ENCODE data around the gene PRKD1.
A peak's percentile ranks its signal among the peaks of the same experiment; 100 is the strongest.
"Not testable (repeated sequence)": the region's sequence is repeated elsewhere in the genome, so short reads cannot be mapped to it uniquely, and the experiment has no call there.

The PRKD1 gene

DNA sequence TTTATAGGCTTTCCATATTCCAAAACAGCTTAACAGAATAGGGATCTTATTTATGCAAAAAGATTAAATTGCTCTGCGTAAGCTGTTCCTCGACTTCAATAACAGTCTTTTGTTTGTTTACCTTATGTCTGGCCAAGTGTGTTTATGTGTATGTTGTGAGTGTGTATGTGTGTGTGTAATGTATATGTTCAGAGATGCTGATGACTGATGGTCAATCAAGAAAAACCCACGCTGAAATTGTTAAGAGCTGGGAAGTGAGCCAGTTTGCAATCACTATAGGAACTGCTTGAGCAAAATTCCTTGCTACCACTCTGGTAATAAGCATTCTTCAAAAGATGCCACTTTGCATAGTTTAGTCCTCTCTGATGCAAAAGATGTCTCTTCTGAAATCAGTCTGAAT is 59.6 kb downstream of the PRKD1 start:
- Histone ChIP-seq H3K36me3 (no peaks in the 10 kb centered on the region), H3K9me3 (no peaks in the 10 kb centered on the region), H3K27ac (no peak overlapping the region), H4K20me1 (no peaks in the 10 kb centered on the region), H3K4me2 (no peak overlapping the region), H3K9ac (no peak overlapping the region), H3K4me1 (no peaks in the 10 kb centered on the region), H3K4me3 (no peak overlapping the region), H3K27me3 (no peaks in the 10 kb centered on the region)
- no peak for TF ChIP-seq Cebpa-rat (IDR thresholded peaks at IDR 0.05)

GRCh38 chr14:29865299-29865698 is 62.3 kb downstream of the PRKD1 start:
- no peak overlapping the region for H3K27ac ChIP-seq
- TF ChIP-seq Cebpa-rat (IDR thresholded peaks at IDR 0.05) = no peak
- H3K4me3 ChIP-seq = no peak overlapping the region
- H4K20me1 ChIP-seq = no peaks in the 10 kb centered on the region
- no peaks in the 10 kb centered on the region for H3K27me3 ChIP-seq
- H3K9ac ChIP-seq = no peak overlapping the region
- no peaks in the 10 kb centered on the region for H3K9me3 ChIP-seq
- no peak overlapping the region for H3K4me2 ChIP-seq
- H3K36me3 ChIP-seq = no peaks in the 10 kb centered on the region
- H3K4me1 ChIP-seq = peaks cover 9% of the 10 kb centered on the region; the same call in 1 of the 2 replicates

DNA sequence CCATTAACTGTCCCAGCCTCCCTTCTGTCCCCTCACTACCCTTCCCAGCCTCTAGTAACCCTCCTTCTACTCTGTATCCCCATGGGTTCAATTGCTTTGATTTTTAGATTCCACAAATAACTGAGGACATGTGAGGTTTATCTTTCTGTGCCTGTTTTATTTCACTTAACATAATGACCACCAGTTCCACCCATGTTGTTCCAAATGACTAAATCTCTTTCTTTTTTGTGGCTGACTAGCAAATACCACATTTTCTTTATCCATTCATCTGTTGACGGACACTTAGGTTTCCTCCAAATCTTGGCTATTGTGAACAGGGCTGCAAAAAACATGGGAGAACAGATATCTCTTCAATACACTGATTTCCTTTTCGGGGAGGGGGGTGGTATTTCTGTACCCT is 65.7 kb downstream of the PRKD1 start:
- Histone ChIP-seq H3K27me3 (no peaks in the 10 kb centered on the region), H3K4me2 (peak overlapping the region; percentile 9; the same call in 1 of the 2 replicates), H3K4me1 (peaks cover 21% of the 10 kb centered on the region), H3K4me3 (no peak overlapping the region), H3K9ac (no peak overlapping the region), H3K27ac (no peak overlapping the region), H3K36me3 (no peaks in the 10 kb centered on the region), H3K9me3 (no peaks in the 10 kb centered on the region), H4K20me1 (no peaks in the 10 kb centered on the region)
- no peak for TF ChIP-seq Cebpa-rat (IDR thresholded peaks at IDR 0.05)

- H3K4me3 ChIP-seq = no peak overlapping the region
- TF ChIP-seq Cebpa-rat (IDR thresholded peaks at IDR 0.05) = no peak
Measured at GRCh38 chr14:29858299-29858698, 69.3 kb downstream of the PRKD1 start.

GRCh38 chr14:29857551-29857950 is 70.1 kb downstream of the PRKD1 start:
- H3K27me3 ChIP-seq = no peaks in the 10 kb centered on the region
- H3K4me1 ChIP-seq = peaks cover 21% of the 10 kb centered on the region
- no peak overlapping the region for H3K27ac ChIP-seq
- H3K4me2 ChIP-seq = peak overlapping the region; percentile 27
- H3K9ac ChIP-seq = no peak overlapping the region
- H3K4me3 ChIP-seq = no peak overlapping the region
- no peak for TF ChIP-seq Cebpa-rat (IDR thresholded peaks at IDR 0.05)
- H3K9me3 ChIP-seq = peaks cover 22% of the 10 kb centered on the region
- no peaks in the 10 kb centered on the region for H4K20me1 ChIP-seq
- H3K36me3 ChIP-seq = no peaks in the 10 kb centered on the region

More at GRCh38 chr14:29858299-29858698, 69.3 kb downstream of the PRKD1 start:
- Histone ChIP-seq H3K4me2 (peak overlapping the region; percentile 27; the same call in 1 of the 2 replicates), H4K20me1 (no peaks in the 10 kb centered on the region), H3K27me3 (no peaks in the 10 kb centered on the region), H3K9ac (no peak overlapping the region), H3K9me3 (peaks cover 22% of the 10 kb centered on the region), H3K4me1 (peaks cover 21% of the 10 kb centered on the region), H3K36me3 (no peaks in the 10 kb centered on the region), H3K27ac (no peak overlapping the region)

DNA sequence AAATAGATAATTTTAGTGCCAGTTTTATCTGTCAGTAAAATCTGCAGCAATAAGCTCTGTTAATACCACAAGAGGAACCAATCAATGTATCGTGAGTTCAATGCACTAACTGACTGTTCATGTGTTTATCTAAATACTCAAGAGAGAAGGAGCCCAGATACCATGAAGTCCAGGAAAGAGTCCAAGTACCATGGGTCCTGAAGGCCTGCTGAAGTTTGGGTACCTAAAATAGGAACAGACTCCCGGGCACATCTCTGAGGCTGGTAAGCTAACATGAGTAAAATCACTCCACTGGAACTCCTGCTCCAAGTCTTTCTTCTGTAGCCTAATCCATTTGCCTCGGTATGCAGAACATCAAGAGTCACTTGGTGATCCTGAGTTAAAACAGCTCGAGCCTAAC is 71.1 kb downstream of the PRKD1 start:
- Histone ChIP-seq H3K36me3 (no peaks in the 10 kb centered on the region), H3K4me3 (no peak overlapping the region), H3K4me1 (peaks cover 13% of the 10 kb centered on the region), H3K9me3 (peaks cover 22% of the 10 kb centered on the region), H3K9ac (no peak overlapping the region), H3K27ac (no peak overlapping the region), H3K4me2 (no peak overlapping the region), H3K27me3 (no peaks in the 10 kb centered on the region), H4K20me1 (no peaks in the 10 kb centered on the region)
- no peak for TF ChIP-seq Cebpa-rat (IDR thresholded peaks at IDR 0.05)

GRCh38 chr14:29853691-29854090 is 74.0 kb downstream of the PRKD1 start:
- H3K36me3 ChIP-seq, H3K4me3 ChIP-seq, H3K4me2 ChIP-seq, H3K27me3 ChIP-seq, H3K9ac ChIP-seq, H3K27ac ChIP-seq, H4K20me1 ChIP-seq: not testable (repeated sequence)
- peaks cover 11% of the 10 kb centered on the region for H3K4me1 ChIP-seq
- peaks cover 22% of the 10 kb centered on the region for H3K9me3 ChIP-seq

GRCh38 chr14:29853272-29853671 is 74.4 kb downstream of the PRKD1 start:
- Histone ChIP-seq H3K36me3 (no peaks in the 10 kb centered on the region), H3K4me1 (peaks cover 7% of the 10 kb centered on the region), H3K9me3 (peaks cover 22% of the 10 kb centered on the region), H3K4me2 (no peak overlapping the region), H3K27me3 (no peaks in the 10 kb centered on the region), H3K27ac (no peak overlapping the region), H3K9ac (no peak overlapping the region), H3K4me3 (no peak overlapping the region), H4K20me1 (no peaks in the 10 kb centered on the region)
- TF ChIP-seq Cebpa-rat (IDR thresholded peaks at IDR 0.05) = no peak

GRCh38 chr14:29851397-29851796 is 76.2 kb downstream of the PRKD1 start:
- Histone ChIP-seq H4K20me1 (no peaks in the 10 kb centered on the region), H3K9ac (no peak overlapping the region), H3K4me3 (no peak overlapping the region), H3K9me3 (peaks cover 22% of the 10 kb centered on the region), H3K36me3 (no peaks in the 10 kb centered on the region), H3K4me1 (no peaks in the 10 kb centered on the region), H3K27me3 (no peaks in the 10 kb centered on the region), H3K4me2 (no peak overlapping the region), H3K27ac (no peak overlapping the region)
- TF ChIP-seq Cebpa-rat (IDR thresholded peaks at IDR 0.05) = no peak

DNA sequence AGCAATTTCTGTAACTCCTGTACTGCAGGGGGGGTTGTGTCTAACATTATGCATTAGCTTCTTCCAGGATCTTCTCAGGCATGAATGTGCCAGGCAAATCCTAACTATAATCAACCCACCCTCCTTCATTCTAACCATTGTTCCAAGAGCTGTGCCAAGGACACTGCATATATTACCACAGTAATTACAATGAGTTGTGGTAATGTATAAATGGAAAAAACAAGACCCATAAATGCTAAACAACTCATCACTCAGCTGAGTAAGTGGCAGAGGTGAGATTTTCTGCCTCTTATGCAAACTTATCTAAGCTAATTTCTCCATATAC is 80.6 kb downstream of the PRKD1 start:
- Histone ChIP-seq H3K27ac (no peak overlapping the region), H3K9me3 (no peaks in the 10 kb centered on the region), H3K4me3 (no peak overlapping the region), H3K36me3 (no peaks in the 10 kb centered on the region), H3K27me3 (no peaks in the 10 kb centered on the region), H3K9ac (no peak overlapping the region), H3K4me2 (no peak overlapping the region), H3K4me1 (no peaks in the 10 kb centered on the region), H4K20me1 (no peaks in the 10 kb centered on the region)
- TF ChIP-seq Cebpa-rat (IDR thresholded peaks at IDR 0.05) = no peak

- Histone ChIP-seq H3K4me2 (no peak overlapping the region), H3K4me3 (no peak overlapping the region), H4K20me1 (no peaks in the 10 kb centered on the region), H3K9me3 (peaks cover 1% of the 10 kb centered on the region), H3K4me1 (no peaks in the 10 kb centered on the region), H3K9ac (no peak overlapping the region), H3K36me3 (no peaks in the 10 kb centered on the region), H3K27ac (no peak overlapping the region), H3K27me3 (no peaks in the 10 kb centered on the region)
- no peak for TF ChIP-seq Cebpa-rat (IDR thresholded peaks at IDR 0.05)
Measured at GRCh38 chr14:29846339-29847055, 81.2 kb downstream of the PRKD1 start.

Measured in BLaER1 (cell line).